GM12892 (cell line): ENCODE results near the gene CRYZL1.

Experiments
- POLR2A ChIP-seq: IDR thresholded peaks from 2 replicates; pipeline ENCODE4 v1.6.1; 2011; ENCODE audit warnings: low read depth, low read length, control low read depth
- POLR2AphosphoS5 ChIP-seq: IDR thresholded peaks from 2 replicates; pipeline ENCODE4 v1.6.1; 2011; ENCODE audit warnings: low read depth, low read length, control low read depth
- TAF1 ChIP-seq: IDR thresholded peaks from 2 replicates; pipeline ENCODE4 v1.6.1; 2011; ENCODE audit warnings: low read depth, mild to moderate bottlenecking, control low read depth, low read length, borderline replicate concordance

DNA sequence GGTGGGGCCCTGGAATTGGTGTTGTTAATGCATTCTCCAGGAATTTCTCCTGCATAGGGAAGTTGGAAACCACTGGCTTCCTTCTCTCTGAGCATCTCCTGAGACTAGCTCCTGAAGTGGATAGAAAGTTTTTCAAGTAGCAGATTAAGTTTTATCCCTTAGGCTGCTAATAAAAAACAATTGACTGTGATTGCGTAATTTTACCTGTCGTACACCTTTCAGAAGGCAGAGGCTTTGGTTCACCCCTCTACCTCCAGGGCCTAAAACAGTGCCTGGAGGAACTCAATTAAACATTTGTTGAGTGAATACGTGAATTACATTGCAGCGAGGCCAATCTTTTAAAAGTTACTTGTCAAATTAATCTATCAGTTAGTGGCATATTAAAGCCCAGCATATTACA, 4.2 kb upstream of the CRYZL1 start:
- no peak for TF ChIP-seq POLR2A
- TF ChIP-seq TAF1, result no peak
- TF ChIP-seq POLR2AphosphoS5, result no peak
